Stomach (tissue), 9 donors: Measurements from ENCODE around the gene SLC35F4. TPM values are rescaled to one million over a fixed set of nuclear protein-coding genes. Genes with fewer than 3 reads are reported as not detected.

Source experiments
- DNase-seq, 2 donors: peaks; one replicate each; pipeline versions ENCODE4 v3.0.0 to v3.0.0-alpha.2; 2013 to 2019
- H3K27ac ChIP-seq, 5 donors: fragments of 200-600 bp in 4 of 5; sonication (generic) in 4 of 5; one replicate each; pipeline ENCODE4 v1.5.1; 2013 to 2019; ENCODE audit warnings: mild to moderate bottlenecking in 1 of 5, moderate library complexity in 1 of 5
- H3K27me3 ChIP-seq, 3 donors: fragments of 200-600 bp; sonication (generic); one replicate each; pipeline ENCODE4 v1.5.1; 2017 to 2019; ENCODE audit warnings: mixed run types in 1 of 3
- H3K36me3 ChIP-seq, 4 donors: fragments of 200-600 bp; sonication (generic); 1 replicate in 3 of 4; 2 replicates in 1 of 4; pipeline ENCODE4 v1.5.1; 2016 to 2019
- H3K4me1 ChIP-seq, 4 donors: fragments of 200-600 bp; sonication (generic); one replicate each; pipeline ENCODE4 v1.5.1; 2016 to 2019
- H3K4me3 ChIP-seq, 4 donors: fragments of 200-600 bp; sonication (generic) in 3 of 4; one replicate each; pipeline ENCODE4 v1.5.1; 2016 to 2019; ENCODE audit warnings: mild to moderate bottlenecking in 1 of 4
- H3K9me3 ChIP-seq, 4 donors: fragments of 200-600 bp; sonication (generic); one replicate each; pipeline ENCODE4 v1.5.1; 2016 to 2019
- CTCF ChIP-seq, 7 experiments: fragments of 450-650 bp in 4 of 7; fragments of 200-600 bp in 3 of 7; sonication (generic) in 3 of 7; IDR thresholded peaks; one replicate each; pipeline ENCODE4 v1.5.1; 2016 to 2019; ENCODE audit warnings: antibody characterized with exemption in 7 of 7, control low read depth in 2 of 7, mild to moderate bottlenecking in 1 of 7
- EP300 ChIP-seq: sonication (generic); formaldehyde crosslinking; IDR thresholded peaks from one replicate; pipeline ENCODE4 v1.6.1; 2017; ENCODE audit warnings: antibody characterized with exemption
- POLR2A ChIP-seq, 4 donors: fragments of 450-650 bp; IDR thresholded peaks; one replicate each; pipeline ENCODE4 v1.6.1; 2016; ENCODE audit warnings: antibody characterized with exemption in 4 of 4, control low read depth in 2 of 4, mild to moderate bottlenecking in 1 of 4, moderate library complexity in 1 of 4
- POLR2AphosphoS5 ChIP-seq, 3 donors: sonication (generic); formaldehyde crosslinking; IDR thresholded peaks; one replicate each; pipeline ENCODE4 v1.6.1; 2016; ENCODE audit warnings: antibody characterized with exemption in 3 of 3
- WGBS, 5 donors: extraction: QIAGEN DNeasy Blood & Tissue Kit in 3 of 5; methylation state at CpG; one replicate each; pipeline versions ENCODE4 v1.1.5 to v1.1.7; 2013 to 2018; 5-methylcytosine and 5-hydroxymethylcytosine counted together
- intact Hi-C: fragments of 100-400 bp; cut with DNase I; formaldehyde crosslinking; loops from one replicate; pipeline ENCODE4 v1.15.1; 2023; ENCODE audit warnings: low total_unique reads
- polyA plus RNA-seq, 3 donors: library from polyadenylated mRNA; stranded (reverse); fragments of 200-250 nt; gene quantifications; one replicate each; pipeline ENCODE4 v1.2.3, GENCODE V29; 2013
- total RNA-seq, 5 donors: library from RNA; depleted of rRNA; stranded (reverse); fragments of >200 nt; gene quantifications; one replicate each; pipeline versions ENCODE4 v1.1.0 to v1.2.3, GENCODE V29; 2014 to 2016
- donor health status: healthy with polysubstance abuse.
- donor health status: Bipolar disorder and iron deficiency.
- donor health status: healthy.

Gene SLC35F4
- total and polyA plus RNA-seq, 8 donors, result 0.19 TPM; not detected in 7

- Histone ChIP-seq H3K27ac (no peak overlapping the region), H3K4me1 (no peaks in the 10 kb centered on the region), H3K27me3 (no peaks in the 10 kb centered on the region), H3K36me3 (no peaks in the 10 kb centered on the region), H3K9me3 (no peaks in the 10 kb centered on the region), H3K4me3 (no peak overlapping the region)
- peak in 1 of 2 donors; percentile 62 for DNase-seq
- TF ChIP-seq EP300 (no peak), POLR2A (IDR thresholded peaks at IDR 0.05) (no peak), POLR2AphosphoS5 (IDR thresholded peaks at IDR 0.05) (no peak), CTCF (IDR thresholded peaks at IDR 0.05) (no peak)
- intact Hi-C loops, result no loop called here
- 43 to 62% (median 55%) methylated on average over 2 of the region's 2 CpGs for WGBS, 5 donors
Measured at GRCh38 chr14:57846596-57846995, 19.3 kb downstream of the SLC35F4 start.

- no peak overlapping the region for H3K27ac ChIP-seq
- WGBS, 5 donors, result 40 to 55% (median 49%) methylated on average over 3 of the region's 3 CpGs
- DNase-seq, result peak in 1 of 2 donors; percentile 42
Measured at GRCh38 chr14:57845802-57846531, 19.9 kb downstream of the SLC35F4 start.

GRCh38 chr14:57845316-57845715 is 20.6 kb downstream of the SLC35F4 start:
- intact Hi-C loops, result no loop called here
- Histone ChIP-seq H3K4me1 (no peaks in the 10 kb centered on the region), H3K4me3 (no peak overlapping the region), H3K27ac (no peak overlapping the region), H3K9me3 (no peaks in the 10 kb centered on the region), H3K27me3 (no peaks in the 10 kb centered on the region), H3K36me3 (no peaks in the 10 kb centered on the region)
- TF ChIP-seq POLR2A (IDR thresholded peaks at IDR 0.05), result no peak
- TF ChIP-seq POLR2AphosphoS5 (IDR thresholded peaks at IDR 0.05), result no peak
- no peak for TF ChIP-seq EP300
- TF ChIP-seq CTCF (IDR thresholded peaks at IDR 0.05), result no peak
- DNase-seq, result no peak
- WGBS, 5 donors, result 76 to 99% (median 95%) methylated on average over 3 of the region's 3 CpGs

More at GRCh38 chr14:57845802-57846531, 19.9 kb downstream of the SLC35F4 start:
- Histone ChIP-seq H3K4me1 (no peaks in the 10 kb centered on the region), H3K27me3 (no peaks in the 10 kb centered on the region), H3K36me3 (no peaks in the 10 kb centered on the region), H3K9me3 (no peaks in the 10 kb centered on the region), H3K4me3 (no peak overlapping the region)
- TF ChIP-seq POLR2AphosphoS5 (IDR thresholded peaks at IDR 0.05) (no peak), CTCF (IDR thresholded peaks at IDR 0.05) (no peak), EP300 (no peak), POLR2A (IDR thresholded peaks at IDR 0.05) (no peak)
- intact Hi-C loops, result no loop called here

- Histone ChIP-seq H3K9me3 (no peaks in the 10 kb centered on the region), H3K27me3 (no peaks in the 10 kb centered on the region), H3K4me1 (no peaks in the 10 kb centered on the region), H3K27ac (no peak overlapping the region), H3K4me3 (no peak overlapping the region), H3K36me3 (no peaks in the 10 kb centered on the region)
- 83 to 92% (median 86%) methylated on average over 8 of the region's 8 CpGs for WGBS, 5 donors
- no peak for DNase-seq
- intact Hi-C loops, result no loop called here
- TF ChIP-seq CTCF (IDR thresholded peaks at IDR 0.05) (no peak), EP300 (no peak), POLR2AphosphoS5 (IDR thresholded peaks at IDR 0.05) (no peak), POLR2A (IDR thresholded peaks at IDR 0.05) (no peak)
Measured at GRCh38 chr14:57837267-57837666, 28.6 kb downstream of the SLC35F4 start.
